Sigmoid colon (tissue), 4 donors: ENCODE measurements around the gene MX2.

Source experiments
- POLR2AphosphoS5 ChIP-seq, 4 donors: sonication (generic); formaldehyde crosslinking; IDR thresholded peaks; one replicate each; pipeline ENCODE4 v1.6.1; 2017; ENCODE audit warnings: antibody characterized with exemption in 4 of 4
- TF ChIP-seq, protein P1 (sequence below), 4 experiments: fragments of 450-650 bp in 3 of 4; fragments of 200-600 bp in 1 of 4; IDR thresholded peaks; one replicate each; pipeline ENCODE4 v1.5.1; 2016 to 2019; ENCODE audit warnings: antibody characterized with exemption in 4 of 4, mild to moderate bottlenecking in 3 of 4, moderate library complexity in 2 of 4

DNA sequence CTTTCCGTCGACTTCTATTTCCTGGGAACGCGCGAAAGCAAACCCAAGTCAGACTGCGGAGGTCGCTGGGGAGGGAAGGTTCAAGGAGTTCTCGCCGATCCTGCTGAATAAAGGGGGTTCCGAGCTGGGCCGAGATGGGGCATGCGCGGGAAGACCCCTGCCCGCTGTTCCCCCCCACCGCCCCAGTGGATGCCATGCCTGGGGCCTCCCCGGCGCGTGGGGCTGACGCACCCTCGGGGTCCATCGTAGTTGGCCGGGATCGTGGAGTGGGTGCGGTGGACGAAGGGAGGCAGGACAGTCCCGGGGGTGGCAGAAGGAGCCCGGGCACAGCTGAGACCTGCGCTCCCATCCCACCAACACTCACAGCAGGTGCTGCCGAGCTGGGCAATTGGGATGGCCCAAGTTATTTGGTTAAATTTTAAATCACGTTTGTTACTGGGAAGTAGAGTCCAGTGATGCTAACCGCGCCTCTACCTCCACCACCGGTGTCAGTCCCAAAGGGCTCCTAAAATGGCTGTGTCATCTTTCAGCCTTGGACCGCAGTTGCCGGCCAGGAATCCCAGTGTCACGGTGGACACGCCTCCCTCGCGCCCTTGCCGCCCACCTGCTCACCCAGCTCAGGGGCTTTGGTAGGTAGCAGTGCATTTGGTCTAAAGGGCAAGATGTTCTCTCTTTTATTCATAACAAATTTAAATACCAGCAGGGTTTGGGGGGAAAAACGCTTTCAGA lies 65.0 kb downstream of the MX2 start:
- TF ChIP-seq, protein P1, sequence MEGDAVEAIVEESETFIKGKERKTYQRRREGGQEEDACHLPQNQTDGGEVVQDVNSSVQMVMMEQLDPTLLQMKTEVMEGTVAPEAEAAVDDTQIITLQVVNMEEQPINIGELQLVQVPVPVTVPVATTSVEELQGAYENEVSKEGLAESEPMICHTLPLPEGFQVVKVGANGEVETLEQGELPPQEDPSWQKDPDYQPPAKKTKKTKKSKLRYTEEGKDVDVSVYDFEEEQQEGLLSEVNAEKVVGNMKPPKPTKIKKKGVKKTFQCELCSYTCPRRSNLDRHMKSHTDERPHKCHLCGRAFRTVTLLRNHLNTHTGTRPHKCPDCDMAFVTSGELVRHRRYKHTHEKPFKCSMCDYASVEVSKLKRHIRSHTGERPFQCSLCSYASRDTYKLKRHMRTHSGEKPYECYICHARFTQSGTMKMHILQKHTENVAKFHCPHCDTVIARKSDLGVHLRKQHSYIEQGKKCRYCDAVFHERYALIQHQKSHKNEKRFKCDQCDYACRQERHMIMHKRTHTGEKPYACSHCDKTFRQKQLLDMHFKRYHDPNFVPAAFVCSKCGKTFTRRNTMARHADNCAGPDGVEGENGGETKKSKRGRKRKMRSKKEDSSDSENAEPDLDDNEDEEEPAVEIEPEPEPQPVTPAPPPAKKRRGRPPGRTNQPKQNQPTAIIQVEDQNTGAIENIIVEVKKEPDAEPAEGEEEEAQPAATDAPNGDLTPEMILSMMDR (IDR thresholded peaks at IDR 0.05) = no peak
- no peak for TF ChIP-seq POLR2AphosphoS5 (IDR thresholded peaks at IDR 0.05)
